ENCODE measurements around the gene CHMP4B. TPM values are rescaled to one million over a fixed set of nuclear protein-coding genes. Genes with fewer than 3 reads are reported as not detected.

Gene CHMP4B
- total RNA-seq, 1 experiment from 2014 or later = 87.5 TPM

- Histone ChIP-seq H3K9me3 (ENCODE audit: control insufficient read depth, insufficient read depth, low read depth, low read length) (no peaks in the 10 kb centered on the region), H3K27ac (ENCODE audit: low read length) (peak overlapping the region; percentile 54; the same call in 1 of the 2 replicates), H3K4me3 (ENCODE audit: low read depth in 2 of 2, low read length in 2 of 2) (no peak overlapping the region), H3K27me3 (ENCODE audit: control insufficient read depth, insufficient read depth, low read length) (no peaks in the 10 kb centered on the region), H3K36me3 (ENCODE audit: control insufficient read depth, insufficient read depth, low read length) (no peaks in the 10 kb centered on the region), H3K4me1 (ENCODE audit: control insufficient read depth, insufficient read depth, low read length) (peaks cover 13% of the 10 kb centered on the region; the same call in 1 of the 2 replicates)
- no TSS peak for BruUV-seq (replicated peaks)
- CTCF ChIA-PET = interaction anchor here (0.7 kb wide), 1 partner anchor 198 kb away, joined by 6 read pairs; no protein-coding TSS in a partner anchor
- no peak for TF ChIP-seq SIN3A (IDR thresholded peaks at IDR 0.05; ENCODE audit: borderline replicate concordance, insufficient read depth, low read depth, low read length)
- TF ChIP-seq CTCF (IDR thresholded peaks at IDR 0.05) = no peak
- TF ChIP-seq POLR2AphosphoS5 (IDR thresholded peaks at IDR 0.05; ENCODE audit: low read depth, low read length) = no peak
- no peak for TF ChIP-seq REST (IDR thresholded peaks at IDR 0.05; ENCODE audit: insufficient read depth in 1 of 2, low read depth in 2 of 2, low read length in 1 of 2)
- no peak for TF ChIP-seq TCF7L2 (IDR thresholded peaks at IDR 0.05; ENCODE audit: low read depth, low read length)
- in situ Hi-C loops (cut with HindIII; ENCODE audit: low pct_unique_long_range_greater_than_20kb, low sequenced_read_pairs) (no loop called here), intact Hi-C loops (cut with micrococcal nuclease; ENCODE audit: unreplicated experiment) (no loop called here)
- DNase-seq (ENCODE audit: low read depth, low spot score) = no peak
- ATAC-seq = peak; percentile 46; the same call in 1 of the 2 replicates
- POLR2A ChIA-PET = no interaction called here
Measured at GRCh38 chr20:33871362-33871761, 60.2 kb downstream of the CHMP4B start.

GRCh38 chr20:33874129-33874528, 63.0 kb downstream of the CHMP4B start:
- Histone ChIP-seq H3K36me3 (ENCODE audit: control insufficient read depth, insufficient read depth, low read length) (no peaks in the 10 kb centered on the region), H3K4me1 (ENCODE audit: control insufficient read depth, insufficient read depth, low read length) (peaks cover 13% of the 10 kb centered on the region; the same call in 1 of the 2 replicates), H3K27me3 (ENCODE audit: control insufficient read depth, insufficient read depth, low read length) (no peaks in the 10 kb centered on the region), H3K4me3 (ENCODE audit: low read depth in 2 of 2, low read length in 2 of 2) (no peak overlapping the region), H3K9me3 (ENCODE audit: control insufficient read depth, insufficient read depth, low read depth, low read length) (no peaks in the 10 kb centered on the region), H3K27ac (ENCODE audit: low read length) (peak overlapping the region; percentile 2; the same call in 1 of the 2 replicates)
- in situ Hi-C loops (cut with HindIII; ENCODE audit: low pct_unique_long_range_greater_than_20kb, low sequenced_read_pairs) (no loop called here), intact Hi-C loops (cut with micrococcal nuclease; ENCODE audit: unreplicated experiment) (no loop called here)
- TF ChIP-seq SIN3A (IDR thresholded peaks at IDR 0.05; ENCODE audit: borderline replicate concordance, insufficient read depth, low read depth, low read length) = no peak
- no peak for TF ChIP-seq POLR2AphosphoS5 (IDR thresholded peaks at IDR 0.05; ENCODE audit: low read depth, low read length)
- POLR2A ChIA-PET = interaction anchor here (0.8 kb wide), 1 partner anchor 491 kb away, joined by 13 read pairs; no protein-coding TSS in a partner anchor
- ATAC-seq (no peak), DNase-seq (ENCODE audit: low read depth, low spot score) (no peak)
- CTCF ChIA-PET = interaction anchor here (1.4 kb wide), 1 partner anchor 11 kb away, joined by 8 read pairs; no protein-coding TSS in a partner anchor
- no TSS peak for BruUV-seq (replicated peaks)

- POLR2A ChIA-PET = no interaction called here
- Histone ChIP-seq H3K36me3 (ENCODE audit: control insufficient read depth, insufficient read depth, low read length) (no peaks in the 10 kb centered on the region), H3K4me3 (ENCODE audit: low read depth in 2 of 2, low read length in 2 of 2) (no peak overlapping the region), H3K27ac (ENCODE audit: low read length) (no peak overlapping the region), H3K9me3 (ENCODE audit: control insufficient read depth, insufficient read depth, low read depth, low read length) (0 out of 2 replicates have a peak, but pooled peaks cover 4% of the 10 kb centered on the region), H3K4me1 (ENCODE audit: control insufficient read depth, insufficient read depth, low read length) (peaks cover 13% of the 10 kb centered on the region; the same call in 1 of the 2 replicates), H3K27me3 (ENCODE audit: control insufficient read depth, insufficient read depth, low read length) (no peaks in the 10 kb centered on the region)
- intact Hi-C loops (cut with micrococcal nuclease; ENCODE audit: unreplicated experiment) = no loop called here
- in situ Hi-C loops (cut with HindIII; ENCODE audit: low pct_unique_long_range_greater_than_20kb, low sequenced_read_pairs) = no loop called here
- no TSS peak for BruUV-seq (replicated peaks)
- ATAC-seq (no peak), DNase-seq (ENCODE audit: low read depth, low spot score) (no peak)
- CTCF ChIA-PET = interaction anchor here (0.5 kb wide), 1 partner anchor 177 kb away, joined by 4 read pairs; no protein-coding TSS in a partner anchor
- TF ChIP-seq CTCF (IDR thresholded peaks at IDR 0.05) (no peak), REST (IDR thresholded peaks at IDR 0.05; ENCODE audit: insufficient read depth in 1 of 2, low read depth in 2 of 2, low read length in 1 of 2) (no peak), TCF7L2 (IDR thresholded peaks at IDR 0.05; ENCODE audit: low read depth, low read length) (no peak), SIN3A (IDR thresholded peaks at IDR 0.05; ENCODE audit: borderline replicate concordance, insufficient read depth, low read depth, low read length) (no peak), POLR2AphosphoS5 (IDR thresholded peaks at IDR 0.05; ENCODE audit: low read depth, low read length) (no peak)
Measured at GRCh38 chr20:33875055-33875454, 63.9 kb downstream of the CHMP4B start.
